Measurements from ENCODE around the gene SGPP2.

DNA sequence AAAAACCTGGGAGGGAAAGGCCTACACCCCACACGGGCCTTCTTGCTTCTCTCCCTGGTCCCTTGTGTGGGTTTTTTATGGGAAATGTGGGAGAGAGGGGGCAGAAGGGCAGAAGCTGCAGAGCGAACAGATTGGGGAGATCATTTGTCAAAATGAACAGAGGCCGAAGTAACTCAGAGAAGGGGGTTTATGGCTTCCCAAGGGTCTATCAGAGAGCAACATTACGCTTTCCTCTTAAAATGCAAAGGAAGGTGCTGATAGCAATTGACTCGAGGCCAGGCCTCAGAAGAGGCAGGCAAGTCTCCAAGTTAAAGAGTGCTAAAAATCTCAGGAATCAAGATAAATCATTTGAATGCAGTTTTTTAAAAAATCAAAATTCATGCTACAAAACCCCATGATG is 101.5 kb downstream of the SGPP2 start:
- TF ChIP-seq, protein P1, sequence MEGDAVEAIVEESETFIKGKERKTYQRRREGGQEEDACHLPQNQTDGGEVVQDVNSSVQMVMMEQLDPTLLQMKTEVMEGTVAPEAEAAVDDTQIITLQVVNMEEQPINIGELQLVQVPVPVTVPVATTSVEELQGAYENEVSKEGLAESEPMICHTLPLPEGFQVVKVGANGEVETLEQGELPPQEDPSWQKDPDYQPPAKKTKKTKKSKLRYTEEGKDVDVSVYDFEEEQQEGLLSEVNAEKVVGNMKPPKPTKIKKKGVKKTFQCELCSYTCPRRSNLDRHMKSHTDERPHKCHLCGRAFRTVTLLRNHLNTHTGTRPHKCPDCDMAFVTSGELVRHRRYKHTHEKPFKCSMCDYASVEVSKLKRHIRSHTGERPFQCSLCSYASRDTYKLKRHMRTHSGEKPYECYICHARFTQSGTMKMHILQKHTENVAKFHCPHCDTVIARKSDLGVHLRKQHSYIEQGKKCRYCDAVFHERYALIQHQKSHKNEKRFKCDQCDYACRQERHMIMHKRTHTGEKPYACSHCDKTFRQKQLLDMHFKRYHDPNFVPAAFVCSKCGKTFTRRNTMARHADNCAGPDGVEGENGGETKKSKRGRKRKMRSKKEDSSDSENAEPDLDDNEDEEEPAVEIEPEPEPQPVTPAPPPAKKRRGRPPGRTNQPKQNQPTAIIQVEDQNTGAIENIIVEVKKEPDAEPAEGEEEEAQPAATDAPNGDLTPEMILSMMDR (IDR thresholded peaks at IDR 0.05; ENCODE audit: low read length): no peak
- no peak for TF ChIP-seq EZH2 (optimal IDR thresholded peaks at IDR 0.05; ENCODE audit: low read depth, low read length)
- TF ChIP-seq EZH2phosphoT487 (IDR thresholded peaks at IDR 0.05; ENCODE audit: low read length): no peak
